Liver (tissue), 3 donors: ENCODE data around the gene BAHD1.

Experiments used
- FOXA1 ChIP-seq: IDR thresholded peaks from 2 replicates; pipeline ENCODE4 v1.6.1; 2016; ENCODE audit warnings: antibody characterized with exemption
- GABPA ChIP-seq, 2 donors: IDR thresholded peaks in 1 of 2; conservative IDR thresholded peaks in 1 of 2; 2 replicates each; pipeline ENCODE4 v1.6.1; 2016; ENCODE audit warnings: antibody characterized with exemption in 2 of 2, mild to moderate bottlenecking in 1 of 2, moderate library complexity in 1 of 2
- RAD21 ChIP-seq, 2 donors: IDR thresholded peaks; 2 replicates each; pipeline ENCODE4 v1.6.1; 2016; ENCODE audit warnings: antibody characterized with exemption in 2 of 2, mild to moderate bottlenecking in 2 of 2
- REST ChIP-seq: IDR thresholded peaks from 2 replicates; pipeline ENCODE4 v1.6.1; 2016; ENCODE audit warnings: antibody characterized with exemption, mild to moderate bottlenecking
- SP1 ChIP-seq: IDR thresholded peaks from 2 replicates; pipeline ENCODE4 v1.6.1; 2018; ENCODE audit warnings: antibody characterized with exemption, mild to moderate bottlenecking
- TF ChIP-seq, protein P1 (sequence below): fragments of 150-350 bp; IDR thresholded peaks from 2 replicates; pipeline ENCODE4 v1.5.1; 2017; ENCODE audit warnings: improper control_type of control experiment, low read depth, low read length; ENCODE audit not compliant: missing input control
- TF ChIP-seq, protein P2 (sequence below): IDR thresholded peaks from 2 replicates; pipeline ENCODE4 v1.6.1; 2016; ENCODE audit warnings: antibody characterized with exemption
- donor health status: healthy.
- donor health status: healthy.

- TF ChIP-seq SP1 (no peak), FOXA1 (no peak), GABPA (IDR thresholded peaks at IDR 0.05 in 1 of 2, conservative IDR thresholded peaks at IDR 0.05 in 1 of 2) (no peak), REST (no peak), RAD21 (IDR thresholded peaks at IDR 0.05) (no peak)
- TF ChIP-seq, protein P1, sequence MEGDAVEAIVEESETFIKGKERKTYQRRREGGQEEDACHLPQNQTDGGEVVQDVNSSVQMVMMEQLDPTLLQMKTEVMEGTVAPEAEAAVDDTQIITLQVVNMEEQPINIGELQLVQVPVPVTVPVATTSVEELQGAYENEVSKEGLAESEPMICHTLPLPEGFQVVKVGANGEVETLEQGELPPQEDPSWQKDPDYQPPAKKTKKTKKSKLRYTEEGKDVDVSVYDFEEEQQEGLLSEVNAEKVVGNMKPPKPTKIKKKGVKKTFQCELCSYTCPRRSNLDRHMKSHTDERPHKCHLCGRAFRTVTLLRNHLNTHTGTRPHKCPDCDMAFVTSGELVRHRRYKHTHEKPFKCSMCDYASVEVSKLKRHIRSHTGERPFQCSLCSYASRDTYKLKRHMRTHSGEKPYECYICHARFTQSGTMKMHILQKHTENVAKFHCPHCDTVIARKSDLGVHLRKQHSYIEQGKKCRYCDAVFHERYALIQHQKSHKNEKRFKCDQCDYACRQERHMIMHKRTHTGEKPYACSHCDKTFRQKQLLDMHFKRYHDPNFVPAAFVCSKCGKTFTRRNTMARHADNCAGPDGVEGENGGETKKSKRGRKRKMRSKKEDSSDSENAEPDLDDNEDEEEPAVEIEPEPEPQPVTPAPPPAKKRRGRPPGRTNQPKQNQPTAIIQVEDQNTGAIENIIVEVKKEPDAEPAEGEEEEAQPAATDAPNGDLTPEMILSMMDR, result no peak
- TF ChIP-seq, protein P2, sequence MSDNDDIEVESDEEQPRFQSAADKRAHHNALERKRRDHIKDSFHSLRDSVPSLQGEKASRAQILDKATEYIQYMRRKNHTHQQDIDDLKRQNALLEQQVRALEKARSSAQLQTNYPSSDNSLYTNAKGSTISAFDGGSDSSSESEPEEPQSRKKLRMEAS, result no peak
These were observed 72.9 kb downstream of the BAHD1 start for GRCh38 chr15:40513609-40514008.
